K562 (cell line): ENCODE results near the gene RALB.

Experiments
- CTCF ChIP-seq, 3 experiments: IDR thresholded peaks in 2 of 3; conservative IDR thresholded peaks in 1 of 3; 2 replicates each; pipeline ENCODE4 v1.5.1; 2011 to 2012; ENCODE audit warnings: low read length in 3 of 3, mild to moderate bottlenecking in 3 of 3, control low read depth in 2 of 3, improper control_type of control experiment in 1 of 3, inconsistent platforms in 1 of 3, low read depth in 1 of 3, mixed read lengths in 1 of 3, moderate library complexity in 1 of 3; ENCODE audit not compliant: insufficient read depth in 2 of 3
- ELF1 ChIP-seq: fragments of 200-800 bp; sonication (Bioruptor generic); IDR thresholded peaks from 2 replicates; pipeline ENCODE4 v1.6.1; 2016; ENCODE audit warnings: missing genetic modification characterization, missing compliant biosample characterization
- IRF1 ChIP-seq: sonication (generic); formaldehyde crosslinking; IDR thresholded peaks from 2 replicates; pipeline ENCODE4 v1.8.0; 2022; ENCODE audit warnings: missing genetic modification reagents, mild to moderate bottlenecking, borderline replicate concordance
- ZC3H4 ChIP-seq: sonication (generic); formaldehyde crosslinking; IDR thresholded peaks from 2 replicates; pipeline ENCODE4 v1.9.0; 2021; ENCODE audit warnings: missing genetic modification reagents, borderline replicate concordance
- ZNF644 ChIP-seq: fragments of 200-800 bp; sonication (Bioruptor generic); IDR thresholded peaks from 2 replicates; pipeline ENCODE4 v1.6.1; 2016; ENCODE audit warnings: low read depth, missing genetic modification characterization, missing compliant biosample characterization

GRCh38 chr2:120236316-120236715 lies 16.3 kb upstream of the RALB start:
- no peak for TF ChIP-seq ELF1 (tag)
- TF ChIP-seq IRF1 (CRISPR knock-in tag), result no peak
- no peak for TF ChIP-seq ZC3H4
- TF ChIP-seq CTCF (IDR thresholded peaks at IDR 0.05 in 2 of 3, conservative IDR thresholded peaks at IDR 0.05 in 1 of 3; ENCODE audit: insufficient read depth in 2 of 3, low read depth in 1 of 3, low read length in 3 of 3), result no peak
- no peak for TF ChIP-seq ZNF644
